Naive thymus-derived CD8-positive, alpha-beta T cell (primary cell): ENCODE measurements around the gene PCOLCE2. TPM values are rescaled to one million over a fixed set of nuclear protein-coding genes. Genes with fewer than 3 reads are reported as not detected.
"Not testable (repeated sequence)": the region's sequence is repeated elsewhere in the genome, so short reads cannot be mapped to it uniquely, and the experiment has no call there.

Experiments used
- ATAC-seq, 2 donors: fragments of 150-1000 bp; cut with Tn5 transposase in 1 of 2; sonication (Bioruptor Pico), chemical (Tn5 transposase) in 1 of 2; 1 replicate in 1 of 2; 2 replicates in 1 of 2; pipeline ENCODE4 v1.10.0; 2021; ENCODE audit warnings: mild to moderate bottlenecking in 2 of 2, moderate library complexity in 2 of 2
- POLR2A ChIA-PET: fragments of 350-600 bp; sonication (Branson Sonifier 250); formaldehyde crosslinking; loops from one replicate; lab custom pipeline; 2021; ENCODE audit warnings: antibody characterized with exemption; lab: Charles Lee
- DNase-seq, 10 donors: peaks; one replicate each; pipeline versions ENCODE4 v3.0.0 to v3.0.0-alpha.2; 2020 to 2022
- H3K27ac Mint-ChIP-seq, 10 donors: one replicate each; pipeline ENCODE4 v1.8.0; 2020 to 2022; ENCODE audit warnings: mild to moderate bottlenecking in 10 of 10, mixed read lengths in 10 of 10, moderate library complexity in 4 of 10, inconsistent platforms in 1 of 10
- H3K27me3 Mint-ChIP-seq, 5 donors: one replicate each; pipeline ENCODE4 v1.8.0; 2021 to 2022; ENCODE audit warnings: mixed read lengths in 5 of 5
- H3K36me3 Mint-ChIP-seq, 3 donors: one replicate each; pipeline ENCODE4 v1.8.0; 2020 to 2022; ENCODE audit warnings: mixed read lengths in 3 of 3, mild to moderate bottlenecking in 2 of 3, inconsistent platforms in 1 of 3
- H3K4me1 Mint-ChIP-seq, 4 donors: one replicate each; pipeline ENCODE4 v1.8.0; 2021 to 2022; ENCODE audit warnings: mixed read lengths in 4 of 4
- H3K4me3 Mint-ChIP-seq, 10 donors: one replicate each; pipeline ENCODE4 v1.8.0; 2020 to 2022; ENCODE audit warnings: mild to moderate bottlenecking in 10 of 10, mixed read lengths in 10 of 10, moderate library complexity in 6 of 10, inconsistent platforms in 1 of 10
- H3K9me3 Mint-ChIP-seq, 9 donors: one replicate each; pipeline ENCODE4 v1.8.0; 2020 to 2022; ENCODE audit warnings: mixed read lengths in 9 of 9, mild to moderate bottlenecking in 3 of 9, inconsistent platforms in 1 of 9, moderate library complexity in 1 of 9
- polyA plus RNA-seq, 3 donors: library from polyadenylated mRNA; unstranded; fragments of 300-500 nt; fragmentation: Illumina TruSeq; gene quantifications; one replicate each; pipeline ENCODE4 v1.2.3, GENCODE V29; 2021
- total RNA-seq, 8 experiments: library from RNA in 2 of 8; stranded (reverse) in 2 of 8; gene quantifications; one replicate each; pipeline ENCODE4 v1.2.3 and lab custom pipeline; 2021 to 2026

Gene PCOLCE2
- total and polyA plus RNA-seq, 5 experiments from 2014 or later = not detected

DNA sequence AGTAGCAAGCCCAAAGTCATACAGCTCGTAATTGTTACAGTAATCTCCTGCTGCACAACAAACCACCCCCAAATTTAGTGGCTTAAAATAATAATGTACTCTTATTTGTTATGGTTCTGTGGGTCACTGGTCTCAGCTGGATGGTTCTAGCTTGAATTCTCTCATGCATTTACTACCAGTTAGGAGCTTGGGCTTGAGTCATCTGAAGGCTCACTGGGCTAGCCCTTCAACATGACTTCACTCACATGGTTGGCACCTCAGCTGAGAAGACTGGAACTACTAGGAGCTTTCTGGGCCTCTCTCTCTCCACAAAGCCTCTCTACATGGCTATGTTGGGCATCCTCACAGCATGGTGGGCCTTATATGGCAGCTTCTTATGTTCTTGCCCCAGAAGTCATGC, 12.5 kb downstream of the PCOLCE2 start:
- Mint-ChIP-seq H3K4me1 (peaks cover 0 to 1% (median 0%) of the 10 kb centered on the region in 4 donors), H3K27me3 (peaks cover 0 to 29% (median 9%) of the 10 kb centered on the region in 5 donors), H3K9me3 (no peaks in the 10 kb centered on the region), H3K27ac (no peak overlapping the region), H3K36me3 (no peaks in the 10 kb centered on the region), H3K4me3 (no peak overlapping the region)
- ATAC-seq (no peak), DNase-seq (no peak)
- POLR2A ChIA-PET = no interaction called here

DNA sequence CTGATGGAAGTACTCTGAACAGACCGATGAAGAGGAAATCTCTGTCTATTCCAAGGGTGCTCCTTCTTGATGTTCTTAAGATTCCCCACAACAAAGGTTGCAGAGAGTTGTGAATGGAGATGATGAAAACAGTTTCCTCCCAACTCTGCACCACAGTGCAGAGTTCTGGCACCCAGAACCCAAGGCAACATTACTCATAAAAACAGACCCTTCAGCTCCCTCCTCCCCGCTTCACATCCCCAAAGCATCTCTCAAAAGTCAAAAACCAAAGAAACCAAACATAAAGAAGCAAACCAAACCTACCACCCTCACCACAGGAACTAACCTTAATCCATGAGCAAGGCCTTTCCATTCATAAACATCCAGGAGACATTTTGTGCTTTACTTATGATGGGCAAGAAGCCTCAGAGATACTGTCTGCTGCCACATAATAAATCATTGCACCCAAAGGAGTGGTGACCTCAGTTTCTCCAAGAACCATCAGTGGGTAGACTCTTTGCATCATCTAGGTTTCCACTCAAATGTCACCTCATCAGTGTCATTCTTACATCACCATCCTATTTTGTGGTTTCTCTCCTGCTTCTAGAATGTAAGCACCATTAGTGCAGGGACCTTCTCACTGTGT, 13.2 kb downstream of the PCOLCE2 start:
- DNase-seq (no peak), ATAC-seq (no peak)
- Mint-ChIP-seq H3K27me3 (peaks cover 4 to 22% (median 11%) of the 10 kb centered on the region in 5 donors), H3K27ac (no peak overlapping the region), H3K4me1 (peaks cover 0 to 1% (median 0%) of the 10 kb centered on the region in 4 donors), H3K36me3 (no peaks in the 10 kb centered on the region), H3K4me3 (no peak overlapping the region), H3K9me3 (no peaks in the 10 kb centered on the region)
- POLR2A ChIA-PET = no interaction called here

DNA sequence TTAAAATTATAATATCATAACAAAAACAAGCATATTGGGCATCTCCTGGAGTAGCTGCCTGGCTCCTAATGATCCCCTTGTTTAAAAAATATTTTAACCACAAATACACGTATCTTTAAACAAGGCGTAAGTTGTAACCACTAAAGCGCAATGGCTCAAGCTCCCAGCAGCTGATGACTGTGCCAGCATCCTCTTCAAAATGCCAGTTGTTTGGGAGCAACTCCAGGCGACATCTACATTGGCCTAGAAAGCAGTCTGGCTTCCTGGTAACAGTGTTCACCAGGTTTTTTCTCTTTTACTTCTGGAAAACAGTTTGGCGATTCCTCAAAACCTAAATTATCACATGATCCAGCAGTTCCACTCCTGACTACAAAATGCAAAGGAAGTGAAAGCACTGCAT, 13.8 kb downstream of the PCOLCE2 start:
- peaks cover 0 to 1% (median 0%) of the 10 kb centered on the region in 4 donors for H3K4me1 Mint-ChIP-seq
- no peaks in the 10 kb centered on the region for H3K9me3 Mint-ChIP-seq
- DNase-seq = no peak
- POLR2A ChIA-PET = no interaction called here
- no peaks in the 10 kb centered on the region for H3K36me3 Mint-ChIP-seq
- H3K27ac Mint-ChIP-seq = no peak overlapping the region
- H3K27me3 Mint-ChIP-seq = peaks cover 4 to 22% (median 7%) of the 10 kb centered on the region in 5 donors
- no peak overlapping the region for H3K4me3 Mint-ChIP-seq
- no peak for ATAC-seq

DNA sequence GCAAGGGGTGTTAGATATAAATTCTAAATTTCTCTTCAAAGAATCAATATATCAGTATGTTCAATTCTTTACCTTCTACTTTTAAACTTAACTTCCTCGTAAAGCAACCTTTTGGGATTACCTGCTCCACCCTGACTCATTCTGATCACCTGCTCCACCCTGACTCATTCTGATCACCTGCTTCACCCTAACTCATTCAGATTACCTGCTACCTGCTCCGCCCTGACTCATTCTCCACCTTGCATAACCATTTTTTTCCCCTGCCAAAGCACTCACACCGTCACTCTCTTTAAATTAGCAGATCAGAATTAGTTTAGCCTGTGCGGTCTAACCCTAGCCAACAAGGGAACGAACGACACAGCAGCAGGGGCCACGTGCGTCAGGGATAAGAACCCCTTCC, 20.5 kb downstream of the PCOLCE2 start:
- H3K4me3 Mint-ChIP-seq, DNase-seq, ATAC-seq, H3K4me1 Mint-ChIP-seq, H3K36me3 Mint-ChIP-seq, H3K27ac Mint-ChIP-seq, H3K9me3 Mint-ChIP-seq, POLR2A ChIA-PET: not testable (repeated sequence)
- H3K27me3 Mint-ChIP-seq = peaks cover 0 to 17% (median 7%) of the 10 kb centered on the region in 5 donors

DNA sequence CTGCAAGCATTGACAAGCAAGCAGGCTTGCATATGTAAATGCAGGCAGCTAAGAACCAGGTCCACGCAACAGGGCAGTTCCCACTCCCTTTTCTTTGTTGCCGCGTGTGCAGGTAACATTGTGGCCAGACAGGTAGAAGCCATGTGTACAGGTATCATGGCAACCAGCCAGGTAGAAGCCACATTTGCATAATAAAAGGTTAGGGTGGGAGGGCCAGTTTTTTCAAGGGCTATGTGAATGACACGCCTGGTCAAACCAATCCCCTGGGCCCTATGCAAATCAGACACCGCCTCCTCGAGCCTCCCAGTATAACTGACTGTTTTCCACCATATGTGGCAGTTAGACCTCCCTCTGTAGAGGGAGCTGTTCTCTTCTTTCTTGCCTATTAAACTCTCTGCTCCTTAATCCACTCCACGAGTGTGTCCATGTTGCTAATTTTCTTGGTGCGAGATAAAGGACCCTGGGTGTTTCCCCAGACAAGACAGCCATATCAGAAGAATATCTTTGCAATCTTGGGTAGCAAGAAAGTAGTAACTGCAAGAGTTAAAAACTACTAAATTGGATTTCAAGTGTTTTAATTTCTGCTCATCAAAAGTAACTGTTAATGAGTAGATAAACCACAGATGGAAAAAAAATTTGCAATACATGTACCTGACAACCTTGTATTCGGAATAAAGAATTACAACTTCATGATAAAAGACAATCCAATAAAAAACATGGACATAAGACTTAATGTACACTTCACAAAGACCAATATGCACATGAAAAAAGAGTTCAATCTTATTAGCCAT, 21.8 kb downstream of the PCOLCE2 start:
- ATAC-seq (no peak), DNase-seq (no peak)
- Mint-ChIP-seq H3K27me3 (peaks cover under 1 to 15% (median 8%) of the 10 kb centered on the region in 5 donors), H3K9me3 (no peaks in the 10 kb centered on the region), H3K4me3 (no peak overlapping the region), H3K36me3 (no peaks in the 10 kb centered on the region), H3K27ac (no peak overlapping the region), H3K4me1 (peaks cover 2 to 12% (median 4%) of the 10 kb centered on the region in 4 donors)
- POLR2A ChIA-PET = no interaction called here

DNA sequence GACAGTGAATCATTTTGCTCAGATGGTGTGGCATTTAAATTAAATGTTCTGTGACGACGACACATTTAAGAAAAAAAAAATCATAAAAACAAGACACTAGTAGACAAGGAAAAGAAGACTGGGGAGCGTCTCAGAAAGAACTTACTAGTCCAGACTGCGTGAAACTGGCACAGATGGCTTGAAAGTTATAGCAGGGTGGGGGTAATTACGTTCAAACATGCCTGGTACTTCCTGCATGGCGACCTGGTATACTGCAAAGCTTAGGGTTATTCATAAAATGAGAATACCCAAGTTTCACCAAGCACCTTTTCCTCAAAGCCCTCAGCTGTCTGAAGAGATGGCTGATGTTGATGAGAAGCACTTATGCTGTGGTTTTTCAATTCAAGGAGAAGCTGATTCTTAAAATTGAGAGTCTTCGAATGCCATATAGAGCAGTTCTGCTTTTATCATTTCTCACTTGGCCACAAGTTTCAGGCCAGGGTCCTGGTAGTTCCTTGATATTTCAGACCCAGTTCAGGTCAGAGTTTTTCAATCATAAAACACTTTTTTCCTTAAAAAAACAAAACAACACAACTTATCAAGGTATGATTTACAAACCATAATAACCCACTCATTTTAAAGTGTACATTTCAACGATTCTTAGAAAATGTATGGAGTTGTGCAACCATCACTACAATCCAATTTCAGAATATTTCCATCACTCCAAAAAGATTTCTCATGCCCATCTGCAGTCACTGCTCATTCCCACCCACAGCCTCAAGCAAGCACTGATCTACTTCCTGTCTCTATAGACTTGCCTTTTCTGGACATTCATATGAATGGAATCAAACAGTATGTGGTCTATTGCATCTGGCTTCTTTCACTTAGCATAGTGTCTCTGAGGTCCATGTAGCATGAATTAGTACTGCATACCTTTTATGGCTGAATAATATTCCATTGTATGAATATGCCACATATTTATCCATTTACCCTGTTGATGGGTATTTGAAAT, 24.7 kb downstream of the PCOLCE2 start:
- Mint-ChIP-seq H3K4me1 (peaks cover 2 to 12% (median 4%) of the 10 kb centered on the region in 4 donors), H3K4me3 (no peak overlapping the region), H3K27ac (no peak overlapping the region), H3K9me3 (no peaks in the 10 kb centered on the region), H3K27me3 (peaks cover 6 to 33% (median 22%) of the 10 kb centered on the region in 5 donors), H3K36me3 (no peaks in the 10 kb centered on the region)
- POLR2A ChIA-PET = no interaction called here
- ATAC-seq (no peak), DNase-seq (no peak)

DNA sequence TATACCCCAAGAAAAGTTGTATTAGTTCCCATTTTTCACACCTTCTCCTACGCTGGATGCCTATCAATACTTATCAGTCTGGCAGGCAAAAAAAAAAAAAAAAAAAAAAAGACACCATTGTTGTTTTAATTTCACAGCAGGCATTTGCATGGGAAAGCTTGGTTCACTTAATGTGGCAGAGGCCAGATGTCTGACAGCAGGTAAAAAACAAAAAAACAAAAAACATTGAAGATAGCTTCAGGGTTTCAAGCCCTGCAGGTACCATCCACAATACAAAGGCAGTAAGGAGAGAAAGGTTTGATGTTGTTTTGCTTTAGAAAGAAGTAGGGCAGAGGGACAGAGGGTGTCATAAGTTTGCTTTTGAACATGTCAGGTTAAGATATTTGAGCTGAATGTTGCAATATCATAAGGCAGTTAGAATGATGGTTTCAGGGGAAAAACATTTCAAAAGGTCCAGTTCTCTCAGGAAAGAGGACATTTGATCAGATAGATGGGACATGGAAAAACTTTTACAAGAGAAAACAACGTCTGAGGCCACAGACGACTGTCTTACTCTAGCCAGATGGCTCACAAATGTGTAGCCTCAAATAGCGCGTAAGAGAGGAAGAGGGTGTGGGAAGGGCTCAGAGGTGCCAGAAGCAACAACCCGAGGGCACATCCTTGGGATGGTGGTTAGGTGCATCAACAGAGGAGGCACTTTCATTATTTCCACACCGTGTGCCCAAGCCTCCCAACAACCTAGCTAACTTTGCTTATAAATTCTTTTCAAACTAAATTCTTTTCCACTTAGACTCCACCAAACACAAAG, 25.7 kb downstream of the PCOLCE2 start:
- ATAC-seq = peak in 1 of 2 donors; percentile 32
- DNase-seq = no peak
- H3K27me3 Mint-ChIP-seq = peaks cover 6 to 34% (median 22%) of the 10 kb centered on the region in 5 donors
- POLR2A ChIA-PET = no interaction called here
- H3K9me3 Mint-ChIP-seq = no peaks in the 10 kb centered on the region
- no peaks in the 10 kb centered on the region for H3K36me3 Mint-ChIP-seq
- H3K27ac Mint-ChIP-seq = no peak overlapping the region
- no peak overlapping the region for H3K4me3 Mint-ChIP-seq
- H3K4me1 Mint-ChIP-seq = peaks cover 2 to 12% (median 4%) of the 10 kb centered on the region in 4 donors

DNA sequence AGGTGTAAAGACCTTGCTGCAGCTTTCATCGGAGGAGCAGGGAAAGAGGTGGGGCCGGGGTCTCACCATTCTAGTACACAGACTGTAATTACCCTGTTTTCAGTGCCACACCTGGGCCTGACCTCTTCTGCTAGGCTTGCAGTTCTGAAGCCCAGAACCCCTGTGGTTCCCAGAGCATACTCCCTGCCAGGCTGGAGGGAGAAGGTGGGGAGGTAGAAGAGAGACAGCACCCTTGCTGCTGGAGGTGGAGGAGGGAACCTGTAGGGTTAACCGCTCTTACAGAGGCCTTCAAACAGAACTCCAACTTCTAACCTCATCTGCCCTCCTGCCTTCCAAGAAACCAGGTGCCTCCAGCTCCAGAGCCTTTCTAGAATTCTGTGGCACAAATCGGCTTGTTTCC, 27.0 kb downstream of the PCOLCE2 start:
- Mint-ChIP-seq H3K27me3 (peaks cover 6 to 34% (median 22%) of the 10 kb centered on the region in 5 donors), H3K9me3 (no peaks in the 10 kb centered on the region), H3K27ac (no peak overlapping the region), H3K4me3 (no peak overlapping the region), H3K4me1 (peaks cover 2 to 12% (median 4%) of the 10 kb centered on the region in 4 donors), H3K36me3 (no peaks in the 10 kb centered on the region)
- DNase-seq (no peak), ATAC-seq (no peak)
- POLR2A ChIA-PET = no interaction called here

DNA sequence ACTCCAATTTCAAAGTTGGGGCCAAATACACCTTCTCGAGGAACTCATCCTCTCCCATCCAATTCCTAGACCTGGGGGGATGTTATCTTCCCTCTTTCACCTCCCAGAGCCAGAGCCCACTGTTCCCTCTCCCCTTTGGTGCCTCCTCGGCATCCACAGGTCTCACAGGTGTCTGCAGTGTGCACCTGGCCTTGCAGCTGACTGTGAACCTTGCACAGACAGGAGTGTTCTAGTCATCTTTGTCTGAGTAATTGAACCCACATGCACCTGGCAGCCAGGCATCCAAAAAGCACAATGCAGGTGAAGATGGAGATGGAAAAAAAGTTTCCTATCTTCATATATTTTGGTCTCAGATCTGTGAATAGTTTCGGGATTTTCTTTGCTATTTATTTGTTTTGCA, 30.8 kb downstream of the PCOLCE2 start:
- H3K4me3 Mint-ChIP-seq = no peak overlapping the region
- DNase-seq = no peak
- peaks cover 0 to 2% (median under 1%) of the 10 kb centered on the region in 4 donors for H3K4me1 Mint-ChIP-seq
- POLR2A ChIA-PET = no interaction called here
- ATAC-seq = no peak
- no peaks in the 10 kb centered on the region for H3K36me3 Mint-ChIP-seq
- H3K27ac Mint-ChIP-seq = no peak overlapping the region
- H3K9me3 Mint-ChIP-seq = no peaks in the 10 kb centered on the region
- peaks cover 6 to 30% (median 22%) of the 10 kb centered on the region in 5 donors for H3K27me3 Mint-ChIP-seq

DNA sequence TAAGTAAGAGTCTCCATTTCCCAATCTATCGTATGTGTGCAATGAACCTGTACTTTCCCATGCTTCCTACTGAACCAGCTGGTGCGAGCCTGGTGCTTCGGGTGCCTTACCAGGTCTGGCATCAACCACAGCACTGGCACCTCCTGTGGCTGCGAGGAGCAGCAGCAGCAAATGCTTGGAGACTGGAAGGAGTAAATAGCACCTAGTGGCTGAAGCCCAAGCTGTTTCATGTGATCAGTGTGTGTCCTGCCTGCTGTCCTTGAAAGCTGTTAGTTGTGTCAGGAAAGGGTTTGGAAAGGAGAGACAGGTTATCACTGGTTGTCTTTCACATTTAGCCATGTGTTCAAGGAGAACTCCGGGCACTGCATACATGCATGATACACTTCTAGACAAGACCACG, 31.8 kb downstream of the PCOLCE2 start:
- no peak overlapping the region for H3K4me3 Mint-ChIP-seq
- ATAC-seq = no peak
- no peak overlapping the region for H3K27ac Mint-ChIP-seq
- no peaks in the 10 kb centered on the region for H3K4me1 Mint-ChIP-seq
- H3K36me3 Mint-ChIP-seq = no peaks in the 10 kb centered on the region
- H3K27me3 Mint-ChIP-seq = peaks cover 6 to 26% (median 22%) of the 10 kb centered on the region in 5 donors
- no peaks in the 10 kb centered on the region for H3K9me3 Mint-ChIP-seq
- POLR2A ChIA-PET = no interaction called here
- no peak for DNase-seq

DNA sequence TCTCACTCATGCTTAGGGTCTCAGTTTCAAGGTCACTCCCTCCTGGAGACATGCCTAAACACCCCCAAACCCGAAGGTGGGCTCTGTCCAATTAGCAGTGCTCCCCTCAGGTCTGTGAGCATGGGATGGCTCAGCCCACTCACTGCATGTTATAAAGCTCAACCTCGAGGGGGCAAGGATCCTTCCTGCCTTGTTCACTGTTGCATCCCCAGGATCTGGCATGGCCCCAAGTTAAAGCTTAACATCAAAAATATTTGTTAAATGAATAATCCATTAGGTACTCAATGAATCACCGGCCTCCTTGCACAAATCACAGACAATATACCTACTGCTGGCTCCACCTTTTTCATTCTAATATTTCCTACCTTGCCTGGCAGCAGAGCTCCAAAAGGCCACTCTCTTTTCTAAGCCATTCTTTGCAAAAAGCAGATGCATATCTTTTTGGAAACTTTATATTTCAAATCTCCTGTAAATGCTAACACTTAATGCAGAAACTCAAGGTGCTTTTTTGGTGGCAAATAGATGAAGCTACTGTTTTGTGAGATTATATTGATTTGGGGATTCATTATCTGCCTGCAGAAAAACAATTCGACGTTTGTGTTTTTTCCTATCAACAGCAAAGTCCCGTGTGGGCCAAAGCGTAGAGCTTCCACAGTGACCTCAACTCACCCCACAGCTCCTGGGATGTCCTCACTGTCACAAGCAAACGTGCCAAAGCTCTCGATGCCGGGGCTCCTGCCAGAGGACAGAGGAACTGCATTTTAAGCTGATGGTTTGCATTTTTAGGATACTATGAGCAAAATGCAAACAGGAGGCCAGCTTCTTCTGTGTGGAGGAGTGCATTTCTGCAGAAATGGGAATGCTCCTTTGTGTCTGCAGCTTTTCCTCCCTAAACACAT, 35.4 kb downstream of the PCOLCE2 start:
- Mint-ChIP-seq H3K4me3 (no peak overlapping the region), H3K36me3 (no peaks in the 10 kb centered on the region), H3K4me1 (no peaks in the 10 kb centered on the region), H3K27ac (no peak overlapping the region), H3K27me3 (peaks cover 0 to 7% (median 3%) of the 10 kb centered on the region in 5 donors), H3K9me3 (no peaks in the 10 kb centered on the region)
- no peak for DNase-seq
- no peak for ATAC-seq
- POLR2A ChIA-PET = no interaction called here
